Body of pancreas (tissue), 4 donors: ENCODE results near the gene SLC16A9. TPM values are rescaled to one million over a fixed set of nuclear protein-coding genes. Genes with fewer than 3 reads are reported as not detected.
"Not testable (repeated sequence)": the region's sequence is repeated elsewhere in the genome, so short reads cannot be mapped to it uniquely, and the experiment has no call there.

Source experiments
- ATAC-seq: fragments of 150-250 bp; one replicate; pipeline ENCODE4 v1.9.1; 2016
- DNase-seq, 4 donors: peaks; one replicate each; pipeline ENCODE4 v3.0.0-alpha.2; 2019
- H3K27ac ChIP-seq, 4 donors: fragments of 200-600 bp; sonication (generic); 1 replicate in 3 of 4; 2 replicates in 1 of 4; pipeline versions ENCODE4 v1.5.1 to v1.6.1; 2016 to 2019; ENCODE audit warnings: mild to moderate bottlenecking in 1 of 4, mixed read lengths in 1 of 4, moderate library complexity in 1 of 4
- H3K27me3 ChIP-seq, 2 donors: fragments of 200-600 bp; sonication (generic); one replicate each; pipeline ENCODE4 v1.6.0; 2016; ENCODE audit warnings: mild to moderate bottlenecking in 1 of 2
- H3K36me3 ChIP-seq, 2 donors: fragments of 200-600 bp; sonication (generic); replicated peaks in 1 of 2; 2 replicates each; pipeline ENCODE4 v1.5.1; 2016; ENCODE audit warnings: low read depth in 2 of 2; ENCODE audit not compliant: insufficient read depth in 1 of 2
- H3K4me1 ChIP-seq: fragments of 200-600 bp; sonication (generic); one replicate; pipeline ENCODE4 v1.6.0; 2016
- H3K4me3 ChIP-seq, 2 donors: fragments of 200-600 bp; sonication (generic); 1 replicate in 1 of 2; 2 replicates in 1 of 2; pipeline ENCODE4 v1.5.1; 2016 to 2019
- H3K9me3 ChIP-seq, 3 donors: fragments of 200-600 bp; sonication (generic); 1 replicate in 2 of 3; 2 replicates in 1 of 3; pipeline ENCODE4 v1.5.1; 2016
- CTCF ChIP-seq, 7 experiments: fragments of 450-650 bp in 4 of 7; fragments of 200-600 bp in 3 of 7; sonication (generic) in 3 of 7; IDR thresholded peaks; one replicate each; pipeline ENCODE4 v1.5.1; 2016 to 2019; ENCODE audit warnings: antibody characterized with exemption in 7 of 7
- POLR2A ChIP-seq, 3 donors: fragments of 450-650 bp; IDR thresholded peaks; one replicate each; pipeline ENCODE4 v1.6.1; 2016; ENCODE audit warnings: antibody characterized with exemption in 3 of 3, mild to moderate bottlenecking in 2 of 3
- WGBS, 2 donors: methylation state at CpG; one replicate each; pipeline ENCODE4 v1.1.5; 2017; 5-methylcytosine and 5-hydroxymethylcytosine counted together
- intact Hi-C: fragments of 100-400 bp; cut with DNase I; formaldehyde crosslinking; loops from one replicate; pipeline ENCODE4 v1.15.1; 2023
- total RNA-seq, 2 donors: library from RNA; depleted of rRNA; stranded (reverse); fragments of >200 nt; gene quantifications; one replicate each; pipeline ENCODE4 v1.1.0, GENCODE V29; 2016

SLC16A9 gene
- total RNA-seq, 2 donors from 2014 or later: 0.78 to 2.6 TPM

GRCh38 chr10:59741583-59741982, 31.9 kb upstream of the SLC16A9 start:
- TF ChIP-seq POLR2A (IDR thresholded peaks at IDR 0.05) (no peak), CTCF (IDR thresholded peaks at IDR 0.05) (no peak)
- Histone ChIP-seq H3K36me3 (no peaks in the 10 kb centered on the region), H3K27ac (no peak overlapping the region), H3K4me3 (no peak overlapping the region), H3K9me3 (no peaks in the 10 kb centered on the region), H3K4me1 (peaks cover 3% of the 10 kb centered on the region), H3K27me3 (no peaks in the 10 kb centered on the region)
- ATAC-seq (no peak), DNase-seq (no peak)
- 84 to 92% methylated on average over 5 of the region's 5 CpGs for WGBS, 2 donors
- intact Hi-C loops: no loop called here

GRCh38 chr10:59741048-59741447, 31.4 kb upstream of the SLC16A9 start:
- H3K9me3 ChIP-seq: no peaks in the 10 kb centered on the region
- no peaks in the 10 kb centered on the region for H3K36me3 ChIP-seq
- no peak overlapping the region for H3K27ac ChIP-seq
- no peak overlapping the region for H3K4me3 ChIP-seq
- DNase-seq (no peak), ATAC-seq (no peak)
- H3K4me1 ChIP-seq: peaks cover 3% of the 10 kb centered on the region
- intact Hi-C loops: no loop called here
- H3K27me3 ChIP-seq: no peaks in the 10 kb centered on the region
- TF ChIP-seq POLR2A (IDR thresholded peaks at IDR 0.05): no peak
- TF ChIP-seq CTCF (IDR thresholded peaks at IDR 0.05): no peak

- Histone ChIP-seq H3K4me3 (no peak overlapping the region), H3K27ac (no peak overlapping the region), H3K27me3 (no peaks in the 10 kb centered on the region), H3K9me3 (no peaks in the 10 kb centered on the region), H3K36me3 (no peaks in the 10 kb centered on the region), H3K4me1 (no peaks in the 10 kb centered on the region)
- 94 to 100% methylated on average over 1 of the region's 1 CpG for WGBS, 2 donors
- intact Hi-C loops: no loop called here
- DNase-seq (no peak), ATAC-seq (no peak)
- TF ChIP-seq CTCF (IDR thresholded peaks at IDR 0.05) (no peak), POLR2A (IDR thresholded peaks at IDR 0.05) (no peak)
Observed at GRCh38 chr10:59736749-59737148, 27.1 kb upstream of the SLC16A9 start.

GRCh38 chr10:59735296-59735695, 25.6 kb upstream of the SLC16A9 start:
- intact Hi-C loops: no loop called here
- H3K27ac ChIP-seq: no peak overlapping the region
- DNase-seq (no peak), ATAC-seq (no peak)
- H3K27me3 ChIP-seq: no peaks in the 10 kb centered on the region
- 39 to 50% methylated on average over 1 of the region's 1 CpG for WGBS, 2 donors
- H3K4me3 ChIP-seq: no peak overlapping the region
- H3K36me3 ChIP-seq: no peaks in the 10 kb centered on the region
- H3K9me3 ChIP-seq: no peaks in the 10 kb centered on the region
- TF ChIP-seq POLR2A (IDR thresholded peaks at IDR 0.05) (no peak), CTCF (IDR thresholded peaks at IDR 0.05) (no peak)
- no peaks in the 10 kb centered on the region for H3K4me1 ChIP-seq

- TF ChIP-seq POLR2A (IDR thresholded peaks at IDR 0.05) (no peak), CTCF (IDR thresholded peaks at IDR 0.05) (no peak)
- 62 to 75% methylated on average over 3 of the region's 3 CpGs for WGBS, 2 donors
- Histone ChIP-seq H3K4me1 (no peaks in the 10 kb centered on the region), H3K36me3 (no peaks in the 10 kb centered on the region), H3K27me3 (no peaks in the 10 kb centered on the region), H3K4me3 (no peak overlapping the region), H3K27ac (no peak overlapping the region), H3K9me3 (no peaks in the 10 kb centered on the region)
- DNase-seq (no peak), ATAC-seq (no peak)
- intact Hi-C loops: no loop called here
Observed at GRCh38 chr10:59734014-59734462, 24.4 kb upstream of the SLC16A9 start.

GRCh38 chr10:59733321-59734013, 23.8 kb upstream of the SLC16A9 start:
- H3K4me3 ChIP-seq, H3K27me3 ChIP-seq, H3K27ac ChIP-seq, ATAC-seq, H3K9me3 ChIP-seq, DNase-seq, H3K36me3 ChIP-seq, intact Hi-C loops, H3K4me1 ChIP-seq: not testable (repeated sequence)
- 92 to 95% methylated on average over 14 to 16 of the region's 16 CpGs for WGBS, 2 donors

- H3K4me1 ChIP-seq, ATAC-seq, H3K27ac ChIP-seq, H3K4me3 ChIP-seq, DNase-seq, H3K36me3 ChIP-seq, H3K9me3 ChIP-seq, intact Hi-C loops, H3K27me3 ChIP-seq: not testable (repeated sequence)
- WGBS, 2 donors: 96 to 100% methylated on average over 4 of the region's 4 CpGs
Observed at GRCh38 chr10:59732849-59733248, 23.2 kb upstream of the SLC16A9 start.
